Spleen (tissue), 11 donors: ENCODE measurements around the gene ZNRF3. TPM values are rescaled to one million over a fixed set of nuclear protein-coding genes. Genes with fewer than 3 reads are reported as not detected.

ENCODE experiments used
- DNase-seq: peaks from one replicate; pipeline ENCODE4 v3.0.0-alpha.2; 2020
- H3K27ac ChIP-seq, 8 donors: fragments of 200-600 bp; sonication (generic) in 7 of 8; 1 replicate in 4 of 8; 2 replicates in 4 of 8; pipeline versions ENCODE4 v1.5.0 to v1.8.0; 2016 to 2021; ENCODE audit warnings: inconsistent platforms in 4 of 8, mild to moderate bottlenecking in 4 of 8, moderate library complexity in 1 of 8
- H3K27me3 ChIP-seq, 7 donors: fragments of 200-600 bp; sonication (generic) in 6 of 7; replicated peaks in 1 of 7; 1 replicate in 4 of 7; 2 replicates in 3 of 7; pipeline versions ENCODE4 v1.5.0 to v1.8.0; 2016 to 2021; ENCODE audit warnings: inconsistent platforms in 3 of 7, mild to moderate bottlenecking in 1 of 7
- H3K36me3 ChIP-seq, 6 donors: fragments of 200-600 bp; sonication (generic) in 5 of 6; 1 replicate in 4 of 6; 2 replicates in 2 of 6; pipeline versions ENCODE4 v1.5.0 to v1.8.0; 2016 to 2021; ENCODE audit warnings: inconsistent platforms in 2 of 6
- H3K4me1 ChIP-seq, 6 donors: fragments of 200-600 bp; sonication (generic) in 5 of 6; 1 replicate in 3 of 6; 2 replicates in 3 of 6; pipeline versions ENCODE4 v1.5.0 to v1.8.0; 2016 to 2021; ENCODE audit warnings: inconsistent platforms in 3 of 6
- H3K4me3 ChIP-seq, 8 donors: fragments of 200-600 bp; sonication (generic) in 7 of 8; 1 replicate in 4 of 8; 2 replicates in 4 of 8; pipeline versions ENCODE4 v1.5.0 to v1.8.0; 2016 to 2021; ENCODE audit warnings: inconsistent platforms in 4 of 8, mild to moderate bottlenecking in 4 of 8, moderate library complexity in 2 of 8
- H3K9me3 ChIP-seq, 8 donors: fragments of 200-600 bp; sonication (generic) in 7 of 8; 1 replicate in 4 of 8; 2 replicates in 4 of 8; pipeline versions ENCODE4 v1.5.0 to v1.8.0; 2016 to 2021; ENCODE audit warnings: inconsistent platforms in 4 of 8
- POLR2A ChIP-seq, 3 donors: fragments of 450-650 bp; IDR thresholded peaks; one replicate each; pipeline ENCODE4 v1.5.1; 2017; ENCODE audit warnings: antibody characterized with exemption in 3 of 3, mild to moderate bottlenecking in 1 of 3
- POLR2AphosphoS5 ChIP-seq, 3 donors: sonication (generic); formaldehyde crosslinking; IDR thresholded peaks; one replicate each; pipeline ENCODE4 v1.5.1; 2017; ENCODE audit warnings: antibody characterized with exemption in 3 of 3
- WGBS, 5 donors: extraction: QIAGEN DNeasy Blood & Tissue Kit in 3 of 5; methylation state at CpG; one replicate each; pipeline versions ENCODE4 v1.1.5 to v1.1.7; 2013 to 2018; 5-methylcytosine and 5-hydroxymethylcytosine counted together
- intact Hi-C: fragments of 100-400 bp; cut with DNase I; formaldehyde crosslinking; loops from one replicate; pipeline ENCODE4 v1.15.0; 2023; ENCODE audit warnings: low total_unique reads
- polyA plus RNA-seq, 3 donors: library from polyadenylated mRNA; stranded (reverse); fragments of 200-250 nt; gene quantifications; one replicate each; pipeline ENCODE4 v1.2.1, GENCODE V29; 2013
- total RNA-seq, 7 donors: library from RNA; depleted of rRNA in 3 of 7; stranded (reverse); fragments of >200 nt in 3 of 7; fragmentation: NEBNext Ultra II Directional in 4 of 7; extraction: Animal tissue kit (Norgen Biotek cat#: 25700) in 4 of 7; gene quantifications; one replicate each; pipeline versions ENCODE4 v1.1.0 to v1.2.1, GENCODE V29; 2016 to 2021
- TF ChIP-seq, protein P1 (sequence below), 11 experiments: fragments of 200-600 bp in 7 of 11; fragments of 450-650 bp in 4 of 11; sonication (generic) in 4 of 11; IDR thresholded peaks in 8 of 11; conservative IDR thresholded peaks in 3 of 11; 1 replicate in 7 of 11; 2 replicates in 4 of 11; pipeline versions ENCODE4 v1.4.0 to v1.8.0; 2016 to 2021; ENCODE audit warnings: antibody characterized with exemption in 11 of 11, inconsistent platforms in 4 of 11, mild to moderate bottlenecking in 1 of 11
- donor health status: healthy with polysubstance abuse.
- donor health status: DM: no; HTN: no; CAD: no; lungs with moderate emphysema.
- donor health status: DM: no; HTN: no; CAD: no.
- donor health status: Bipolar disorder and iron deficiency.
- donor health status: healthy.
- donor health status: DM: no; HTN: no; CAD: no.
- donor health status: DM: yes; HTN: yes; CAD: no.

Gene ZNRF3
- total and polyA plus RNA-seq, 10 donors = 0.15 to 4.5 (median 2.6) TPM

DNA sequence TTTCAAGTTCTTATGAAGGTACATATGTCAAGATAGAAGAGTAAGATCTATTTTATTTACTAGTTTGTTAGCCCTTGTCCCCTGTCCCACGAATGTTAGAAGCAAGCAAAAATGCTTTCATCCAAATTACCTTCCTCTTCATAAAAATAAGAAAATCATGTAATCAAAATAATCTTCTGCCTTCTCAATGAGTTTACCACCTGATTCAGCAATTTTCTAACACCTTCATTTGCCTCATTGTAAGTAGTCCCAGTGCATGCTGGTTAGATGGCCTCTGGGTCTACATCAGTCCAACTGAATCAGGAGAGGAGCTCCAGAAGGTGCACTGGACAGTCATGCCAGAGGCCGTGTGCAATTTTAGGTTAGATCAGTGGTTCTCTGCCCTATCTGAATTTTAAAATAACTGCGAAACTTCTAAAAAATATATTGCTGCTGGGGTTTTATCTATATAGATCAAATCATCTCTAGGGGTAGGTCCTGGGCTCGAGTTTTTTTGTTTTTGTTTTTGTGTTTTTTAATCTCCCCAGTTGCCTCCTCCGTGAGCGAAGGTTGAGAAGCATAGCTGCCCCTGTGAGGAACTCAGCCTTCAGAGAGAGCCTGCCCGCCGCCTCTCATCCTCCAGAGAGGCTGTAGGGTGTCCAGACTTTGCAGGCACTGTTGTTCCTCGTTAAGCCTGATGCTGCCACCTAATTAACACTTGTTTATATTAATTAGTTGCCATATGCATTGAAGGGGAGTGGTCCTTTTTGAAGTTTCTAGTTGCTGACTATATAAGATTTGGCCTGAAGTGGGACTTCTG lies 146.0 kb downstream of the ZNRF3 start:
- no peaks in the 10 kb centered on the region for H3K36me3 ChIP-seq
- no peak for DNase-seq
- 88 to 94% (median 90%) methylated on average over 9 of the region's 9 CpGs for WGBS, 5 donors
- H3K27me3 ChIP-seq = peaks cover 0 to 39% (median 19%) of the 10 kb centered on the region in 7 donors
- no peak overlapping the region for H3K27ac ChIP-seq
- no peak overlapping the region for H3K4me3 ChIP-seq
- peaks cover 0 to 34% (median 27%) of the 10 kb centered on the region in 6 donors for H3K4me1 ChIP-seq
- intact Hi-C loops = no loop called here
- no peak for TF ChIP-seq POLR2A (IDR thresholded peaks at IDR 0.05)
- TF ChIP-seq, protein P1, sequence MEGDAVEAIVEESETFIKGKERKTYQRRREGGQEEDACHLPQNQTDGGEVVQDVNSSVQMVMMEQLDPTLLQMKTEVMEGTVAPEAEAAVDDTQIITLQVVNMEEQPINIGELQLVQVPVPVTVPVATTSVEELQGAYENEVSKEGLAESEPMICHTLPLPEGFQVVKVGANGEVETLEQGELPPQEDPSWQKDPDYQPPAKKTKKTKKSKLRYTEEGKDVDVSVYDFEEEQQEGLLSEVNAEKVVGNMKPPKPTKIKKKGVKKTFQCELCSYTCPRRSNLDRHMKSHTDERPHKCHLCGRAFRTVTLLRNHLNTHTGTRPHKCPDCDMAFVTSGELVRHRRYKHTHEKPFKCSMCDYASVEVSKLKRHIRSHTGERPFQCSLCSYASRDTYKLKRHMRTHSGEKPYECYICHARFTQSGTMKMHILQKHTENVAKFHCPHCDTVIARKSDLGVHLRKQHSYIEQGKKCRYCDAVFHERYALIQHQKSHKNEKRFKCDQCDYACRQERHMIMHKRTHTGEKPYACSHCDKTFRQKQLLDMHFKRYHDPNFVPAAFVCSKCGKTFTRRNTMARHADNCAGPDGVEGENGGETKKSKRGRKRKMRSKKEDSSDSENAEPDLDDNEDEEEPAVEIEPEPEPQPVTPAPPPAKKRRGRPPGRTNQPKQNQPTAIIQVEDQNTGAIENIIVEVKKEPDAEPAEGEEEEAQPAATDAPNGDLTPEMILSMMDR (IDR thresholded peaks at IDR 0.05 in 8 of 11, conservative IDR thresholded peaks at IDR 0.05 in 3 of 11) = no peak
- no peak for TF ChIP-seq POLR2AphosphoS5 (IDR thresholded peaks at IDR 0.05)
- no peaks in the 10 kb centered on the region for H3K9me3 ChIP-seq

DNA sequence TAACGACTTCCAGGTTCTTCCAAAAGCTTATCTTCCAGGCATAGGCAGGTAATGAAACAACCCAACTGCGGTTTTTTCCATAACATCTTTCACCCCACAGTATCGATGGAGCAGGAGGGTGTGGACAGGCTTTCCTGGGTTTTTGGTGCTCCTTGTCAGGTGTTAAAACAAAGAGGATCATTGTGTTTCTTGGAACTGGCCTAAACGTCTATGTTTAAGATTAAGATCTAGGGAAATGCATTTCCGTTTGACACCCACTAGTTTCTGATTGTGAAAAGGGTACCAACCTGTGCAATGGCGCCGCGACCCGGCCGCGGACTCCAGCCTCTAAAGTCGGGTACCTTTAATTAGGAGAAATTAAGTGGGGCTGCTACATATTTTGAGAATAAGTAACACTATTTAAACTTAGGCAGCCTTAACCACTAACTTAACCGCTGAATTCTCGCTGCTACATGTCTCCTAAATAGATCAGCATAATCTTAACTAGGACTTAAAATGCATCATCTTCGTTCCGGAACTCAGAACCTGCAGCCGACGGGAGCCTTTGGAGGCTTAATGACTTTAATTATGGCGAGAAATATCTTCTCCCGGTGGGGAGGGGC lies 146.7 kb downstream of the ZNRF3 start:
- no peak for DNase-seq
- TF ChIP-seq POLR2A (IDR thresholded peaks at IDR 0.05) = no peak
- TF ChIP-seq, protein P1 (IDR thresholded peaks at IDR 0.05 in 8 of 11, conservative IDR thresholded peaks at IDR 0.05 in 3 of 11) = no peak
- no peak for TF ChIP-seq POLR2AphosphoS5 (IDR thresholded peaks at IDR 0.05)
- H3K27ac ChIP-seq = peak overlapping the region in 6 of 8 donors; percentile 79 to 87 (median 80)
- intact Hi-C loops = loop anchor here (5.0 kb wide), 1 partner anchor 433 kb away; no protein-coding TSS in a partner anchor
- WGBS, 5 donors = 16 to 34% (median 18%) methylated on average over 20 of the region's 20 CpGs
- peak overlapping the region in 7 of 8 donors; percentile 17 to 60 (median 25) for H3K4me3 ChIP-seq
- peaks cover 0 to 34% (median 27%) of the 10 kb centered on the region in 6 donors for H3K4me1 ChIP-seq
- no peaks in the 10 kb centered on the region for H3K9me3 ChIP-seq
- no peaks in the 10 kb centered on the region for H3K36me3 ChIP-seq
- peaks cover 0 to 39% (median 19%) of the 10 kb centered on the region in 7 donors for H3K27me3 ChIP-seq

DNA sequence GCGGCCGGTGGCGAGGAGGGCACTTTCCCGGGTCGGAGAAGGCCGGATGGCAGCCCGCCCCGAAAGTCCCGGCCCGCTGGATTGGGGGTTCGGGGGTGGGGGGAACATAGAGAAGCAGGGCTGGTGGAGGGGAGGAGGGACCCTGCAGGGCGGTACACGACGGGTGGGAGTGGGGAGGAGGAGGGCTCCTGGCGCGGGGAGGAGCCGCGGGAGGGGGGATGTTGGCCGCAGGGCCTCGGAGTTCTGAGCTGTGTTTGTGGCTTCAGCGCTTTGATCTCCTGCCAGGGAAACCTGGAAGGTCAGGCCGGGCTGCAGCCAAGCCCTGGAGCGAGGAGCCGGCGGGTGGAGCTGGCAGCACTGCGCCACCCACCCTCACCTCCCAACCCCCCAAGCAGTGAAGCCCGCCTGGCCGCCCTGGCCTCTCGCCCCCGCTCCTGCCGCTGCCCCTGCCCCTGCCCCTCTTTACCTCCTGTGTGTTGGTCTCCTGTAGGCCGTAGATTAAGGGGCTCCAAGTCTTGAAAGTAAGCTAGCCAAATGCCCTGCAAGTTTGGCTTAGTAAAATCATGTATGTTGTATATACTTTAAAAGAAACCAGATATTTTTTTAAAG lies 147.3 kb downstream of the ZNRF3 start:
- 9 to 14% (median 10%) methylated on average over 23 to 32 of the region's 32 CpGs for WGBS, 5 donors
- H3K36me3 ChIP-seq = no peaks in the 10 kb centered on the region
- peak; percentile 80 for DNase-seq
- peaks cover 0 to 39% (median 19%) of the 10 kb centered on the region in 7 donors for H3K27me3 ChIP-seq
- H3K9me3 ChIP-seq = no peaks in the 10 kb centered on the region
- peaks cover 0 to 34% (median 27%) of the 10 kb centered on the region in 6 donors for H3K4me1 ChIP-seq
- intact Hi-C loops = loop anchor here (5.0 kb wide), 1 partner anchor 433 kb away; no protein-coding TSS in a partner anchor
- TF ChIP-seq POLR2AphosphoS5 (IDR thresholded peaks at IDR 0.05) = peak in 2 of 3 donors; percentile 68 to 71
- TF ChIP-seq, protein P1 (IDR thresholded peaks at IDR 0.05 in 8 of 11, conservative IDR thresholded peaks at IDR 0.05 in 3 of 11) = no peak
- no peak for TF ChIP-seq POLR2A (IDR thresholded peaks at IDR 0.05)
- H3K4me3 ChIP-seq = peak overlapping the region in 7 of 8 donors; percentile 17 to 60 (median 25)
- peak overlapping the region; percentile 71 to 87 (median 80) for H3K27ac ChIP-seq
